HG03342 (cell line): ENCODE data around the gene PTX4.

Experiments
- ATAC-seq: cut with Tn5 transposase; IDR thresholded peaks from one replicate; pipeline ENCODE4 v1.9.1; 2021; ENCODE audit warnings: mild to moderate bottlenecking, moderate library complexity; ENCODE audit not compliant: unreplicated experiment

The PTX4 gene

GRCh38 chr16:1524366-1524765 lies 35.6 kb upstream of the PTX4 start:
- ATAC-seq = no peak

DNA sequence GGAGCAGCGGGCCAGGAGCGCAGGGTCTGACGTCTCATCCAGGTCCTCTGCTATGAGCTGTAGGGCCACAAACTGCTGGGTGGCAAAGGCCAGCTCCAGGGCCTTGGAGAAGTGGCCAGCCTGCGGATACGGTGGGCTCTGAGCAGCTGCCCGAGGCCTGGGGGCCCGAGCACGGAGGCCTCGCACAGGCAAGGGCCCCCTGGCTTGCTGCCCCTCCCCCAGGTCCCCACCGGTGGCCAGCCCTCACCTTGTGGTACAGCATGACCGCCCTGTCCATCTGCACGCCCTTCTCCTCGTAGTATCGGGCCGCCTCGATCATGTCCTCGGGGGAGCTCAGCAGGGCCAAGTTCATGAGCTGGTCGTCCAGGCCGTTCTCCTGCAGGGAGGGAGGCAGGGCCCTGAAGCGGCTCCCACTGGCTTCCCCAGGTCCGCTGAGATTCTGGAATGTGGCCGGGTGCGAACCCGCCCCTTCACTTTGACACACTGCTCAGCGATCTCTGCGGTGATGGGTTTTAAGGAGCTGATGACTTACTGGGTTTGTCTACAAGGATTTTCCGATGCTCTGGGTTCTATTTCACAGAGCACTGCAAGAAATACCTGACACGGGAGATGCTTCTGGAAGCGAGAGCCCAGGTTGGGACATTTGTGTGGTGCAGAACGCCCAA lies 35.0 kb upstream of the PTX4 start:
- no peak for ATAC-seq

DNA sequence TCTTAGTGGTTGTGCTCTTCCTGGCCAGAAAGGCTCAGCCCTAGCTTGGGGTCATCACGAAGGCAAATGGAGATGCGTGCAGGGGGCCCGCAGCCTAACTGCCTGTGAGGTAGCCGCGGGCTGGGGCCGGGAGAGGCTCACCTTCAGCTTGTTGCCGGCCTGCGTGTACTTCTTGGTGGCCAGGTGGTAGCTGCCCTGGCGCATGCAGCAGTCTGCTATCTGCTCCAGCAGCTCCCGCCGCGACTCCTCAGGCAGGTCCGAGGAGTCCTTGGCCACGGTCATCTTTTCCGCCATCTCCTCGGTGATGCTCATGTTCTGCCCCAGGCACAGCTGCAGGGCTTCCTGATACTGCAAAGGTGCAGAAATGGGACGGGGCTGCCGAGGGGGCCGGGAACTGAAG lies 31.7 kb upstream of the PTX4 start:
- no peak for ATAC-seq

- no peak for ATAC-seq
Observed at GRCh38 chr16:1519831-1520230, 31.1 kb upstream of the PTX4 start.

DNA sequence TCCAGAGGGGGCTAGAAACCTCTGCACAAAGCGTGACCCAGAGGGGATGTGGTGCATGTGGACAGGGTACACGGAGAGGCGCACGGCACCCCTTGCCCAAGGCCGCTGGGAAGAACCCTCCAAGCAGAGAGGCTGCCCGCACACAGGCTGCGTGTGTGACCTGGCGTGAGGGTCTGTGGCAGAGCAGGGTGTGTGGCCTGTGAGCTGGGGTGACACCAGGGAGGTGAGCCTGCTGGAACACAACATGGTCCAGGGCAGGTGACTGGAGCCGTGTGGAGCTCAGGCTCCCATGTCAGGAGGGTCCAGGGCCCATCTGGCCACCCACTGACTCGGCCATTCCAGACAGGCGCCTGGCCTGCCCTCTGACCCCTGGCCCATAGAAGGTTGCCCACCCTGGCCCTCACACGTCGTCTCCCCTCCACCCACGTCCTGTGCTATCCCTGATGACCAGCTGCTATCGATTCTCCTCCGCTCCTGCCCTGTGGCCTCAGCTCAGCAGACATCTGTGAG lies 29.9 kb upstream of the PTX4 start:
- ATAC-seq = no peak

DNA sequence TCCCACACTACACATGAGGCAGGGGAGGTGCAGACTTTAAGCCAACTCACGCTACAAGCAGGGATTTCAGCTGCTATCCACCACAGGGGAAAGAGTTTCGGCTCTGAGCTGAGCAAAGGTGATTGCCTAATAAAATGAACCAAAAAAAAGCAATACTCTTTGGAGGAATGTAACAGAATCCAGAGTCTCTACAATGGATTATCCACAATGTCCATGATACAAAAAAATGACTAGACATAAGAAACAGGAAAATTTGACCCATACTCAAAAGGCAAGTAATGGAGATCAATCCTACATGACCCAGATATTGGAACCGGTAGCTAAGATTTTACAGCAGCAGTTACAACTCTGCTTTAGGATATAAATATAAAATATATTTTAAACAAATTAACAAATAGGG lies 25.8 kb upstream of the PTX4 start:
- no peak for ATAC-seq

- no peak for ATAC-seq
Observed at GRCh38 chr16:1512774-1513173, 24.0 kb upstream of the PTX4 start.

DNA sequence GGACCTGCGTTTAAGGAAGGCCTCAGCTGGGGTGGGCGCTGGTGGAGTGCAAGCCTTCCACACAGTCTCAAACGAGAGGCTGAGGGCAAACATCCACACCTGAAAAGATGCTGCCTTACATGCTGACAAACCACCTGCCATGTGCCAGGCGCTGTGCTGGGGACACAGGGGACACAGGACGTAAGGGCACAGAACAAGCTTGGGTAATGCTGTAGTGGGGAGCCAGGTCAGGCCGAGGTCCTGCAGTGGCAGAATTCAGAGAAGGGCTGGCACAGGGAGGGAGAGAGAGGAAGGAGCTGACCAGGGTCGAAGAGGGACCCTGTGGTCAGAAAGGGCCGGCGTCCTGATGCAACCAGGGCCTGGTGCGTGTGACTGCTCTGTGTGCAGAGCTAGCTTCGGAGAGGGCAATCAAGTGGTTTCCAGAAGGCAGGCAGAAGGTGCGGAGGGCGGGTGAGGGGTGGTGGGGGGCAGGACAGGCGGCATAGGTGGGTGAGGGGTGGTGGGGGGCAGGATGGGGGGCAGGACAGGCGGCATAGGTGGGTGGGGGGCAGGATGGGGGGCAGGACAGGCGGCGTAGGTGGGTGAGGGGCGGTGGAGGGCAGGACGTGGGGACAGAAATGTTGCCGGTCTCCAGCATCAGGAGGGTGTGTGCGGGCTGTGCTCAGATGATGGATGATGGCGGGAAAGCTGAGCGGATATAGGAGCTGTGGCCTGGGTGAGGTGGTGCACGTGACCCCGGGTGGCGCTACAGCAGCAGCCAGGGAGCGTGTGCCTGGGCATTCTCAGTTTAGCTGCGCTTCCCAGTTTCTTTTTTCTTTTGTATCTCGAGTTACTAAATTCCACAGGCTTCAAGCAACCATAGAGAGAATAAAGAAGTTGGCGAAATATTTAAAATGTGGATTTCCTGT lies 23.2 kb upstream of the PTX4 start:
- no peak for ATAC-seq

GRCh38 chr16:1510941-1511351 lies 22.2 kb upstream of the PTX4 start:
- ATAC-seq = no peak

DNA sequence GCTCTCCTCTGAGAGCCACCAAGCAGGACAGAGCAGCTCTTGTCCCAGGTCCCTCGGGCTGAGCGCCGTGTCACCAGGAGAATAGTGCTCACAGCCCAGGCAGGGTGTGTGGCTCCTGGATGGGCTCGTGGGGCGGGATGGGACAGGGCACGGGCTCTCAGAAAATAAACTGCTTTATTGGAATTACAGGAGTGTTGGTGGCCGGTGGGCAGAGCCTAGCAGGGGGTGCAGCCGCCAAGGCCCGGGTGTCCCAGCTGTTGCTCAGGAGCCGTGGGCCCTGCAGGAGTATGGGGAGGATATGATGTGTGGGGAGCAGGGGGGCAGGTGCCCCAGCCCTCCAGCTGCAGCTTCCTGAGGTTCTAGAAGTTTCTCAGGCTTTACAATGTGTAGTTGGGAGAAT lies 21.5 kb upstream of the PTX4 start:
- no peak for ATAC-seq

- no peak for ATAC-seq
Observed at GRCh38 chr16:1509307-1510221, 20.8 kb upstream of the PTX4 start.

DNA sequence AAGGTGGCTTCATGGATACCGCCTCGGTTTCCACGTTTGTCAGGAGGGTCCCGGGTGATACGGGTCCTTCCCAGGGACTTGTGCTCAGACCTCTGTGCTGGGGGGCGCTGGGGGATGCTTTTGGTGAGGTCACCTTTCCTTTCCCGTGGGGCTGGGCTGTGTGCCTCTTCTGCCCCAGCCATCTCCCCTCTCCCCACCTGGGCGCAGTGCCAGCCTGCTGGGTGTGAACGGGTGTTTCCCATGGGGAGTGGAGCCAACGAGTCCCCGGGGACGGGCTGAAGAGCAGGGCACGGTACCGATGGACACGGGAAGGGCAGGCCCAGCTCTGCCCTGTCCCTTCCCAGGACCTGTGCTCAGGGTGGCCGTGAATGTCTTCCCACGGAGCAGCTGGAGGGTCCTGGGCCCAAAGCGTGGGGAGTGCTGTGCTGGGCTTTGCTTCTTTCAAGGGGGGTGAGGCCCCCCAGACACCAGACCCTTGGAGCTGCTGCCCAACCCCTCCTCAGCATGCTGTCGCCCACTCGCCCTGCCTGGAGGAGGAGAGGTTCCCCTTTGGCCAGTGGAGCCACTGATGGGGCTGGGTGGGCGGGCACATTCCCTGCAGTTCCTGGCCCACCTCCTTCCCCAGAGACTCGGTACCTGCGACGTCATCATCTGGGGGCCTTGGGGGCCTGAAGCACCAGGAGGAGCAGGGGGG lies 19.9 kb upstream of the PTX4 start:
- no peak for ATAC-seq

DNA sequence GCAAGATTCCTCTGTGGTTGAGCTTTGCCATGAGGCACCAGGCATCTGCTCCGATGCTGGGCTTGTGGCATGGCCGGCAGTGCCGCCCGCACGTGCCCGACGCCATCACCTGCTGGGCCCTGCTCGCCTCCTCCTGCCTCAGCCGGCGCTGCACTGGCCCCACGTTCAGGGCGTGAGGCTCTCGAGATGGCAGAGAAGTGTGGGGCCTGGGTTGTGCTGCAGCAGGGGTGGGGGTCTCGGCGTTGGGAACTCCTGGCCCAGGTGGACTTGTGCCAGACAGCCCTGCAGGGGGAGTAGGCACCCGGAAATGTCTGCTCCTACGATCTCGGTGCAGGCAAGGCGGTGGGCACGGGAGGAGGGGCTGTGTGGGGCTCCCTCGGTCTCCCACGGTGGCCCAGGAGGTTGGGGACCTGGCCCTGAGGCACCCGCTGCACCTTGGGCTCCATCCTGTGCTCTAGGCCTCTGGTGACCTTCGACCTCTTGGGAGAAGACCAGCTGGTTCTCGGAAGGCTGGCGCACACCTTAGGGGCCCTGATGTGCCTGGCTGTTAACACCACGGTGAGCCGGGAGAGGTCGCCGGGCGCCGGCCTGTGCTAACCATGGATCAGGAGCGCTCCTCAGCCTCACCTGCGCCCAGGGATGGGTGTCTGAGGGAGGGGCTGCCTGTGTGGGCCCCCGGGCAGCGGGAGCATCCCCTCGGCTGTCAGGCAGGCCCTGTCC lies 17.9 kb upstream of the PTX4 start:
- ATAC-seq = no peak

DNA sequence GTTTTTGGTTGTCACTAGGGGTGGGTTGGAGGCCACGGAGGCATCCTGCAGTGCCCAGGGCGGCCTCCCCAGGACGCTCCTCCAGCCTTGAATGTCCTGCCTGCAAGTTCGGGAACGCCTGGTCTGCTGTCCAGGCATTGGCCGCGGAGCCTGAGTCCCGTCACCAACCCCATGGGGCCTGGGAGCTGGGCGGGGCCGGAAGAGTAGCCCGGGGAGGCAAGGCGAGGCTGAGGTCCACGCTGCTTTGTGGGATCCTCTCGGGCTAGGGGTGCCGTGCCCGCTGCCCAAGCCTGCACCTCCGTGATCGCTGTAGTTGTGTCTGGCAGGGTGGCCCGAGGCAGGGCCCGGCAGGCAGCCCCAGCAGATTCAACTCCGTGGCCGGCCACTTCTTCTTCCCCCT lies 17.2 kb upstream of the PTX4 start:
- no peak for ATAC-seq

- ATAC-seq = no peak
Observed at GRCh38 chr16:1505073-1505844, 16.5 kb upstream of the PTX4 start.

GRCh38 chr16:1503110-1503955 lies 14.6 kb upstream of the PTX4 start:
- ATAC-seq = no peak

DNA sequence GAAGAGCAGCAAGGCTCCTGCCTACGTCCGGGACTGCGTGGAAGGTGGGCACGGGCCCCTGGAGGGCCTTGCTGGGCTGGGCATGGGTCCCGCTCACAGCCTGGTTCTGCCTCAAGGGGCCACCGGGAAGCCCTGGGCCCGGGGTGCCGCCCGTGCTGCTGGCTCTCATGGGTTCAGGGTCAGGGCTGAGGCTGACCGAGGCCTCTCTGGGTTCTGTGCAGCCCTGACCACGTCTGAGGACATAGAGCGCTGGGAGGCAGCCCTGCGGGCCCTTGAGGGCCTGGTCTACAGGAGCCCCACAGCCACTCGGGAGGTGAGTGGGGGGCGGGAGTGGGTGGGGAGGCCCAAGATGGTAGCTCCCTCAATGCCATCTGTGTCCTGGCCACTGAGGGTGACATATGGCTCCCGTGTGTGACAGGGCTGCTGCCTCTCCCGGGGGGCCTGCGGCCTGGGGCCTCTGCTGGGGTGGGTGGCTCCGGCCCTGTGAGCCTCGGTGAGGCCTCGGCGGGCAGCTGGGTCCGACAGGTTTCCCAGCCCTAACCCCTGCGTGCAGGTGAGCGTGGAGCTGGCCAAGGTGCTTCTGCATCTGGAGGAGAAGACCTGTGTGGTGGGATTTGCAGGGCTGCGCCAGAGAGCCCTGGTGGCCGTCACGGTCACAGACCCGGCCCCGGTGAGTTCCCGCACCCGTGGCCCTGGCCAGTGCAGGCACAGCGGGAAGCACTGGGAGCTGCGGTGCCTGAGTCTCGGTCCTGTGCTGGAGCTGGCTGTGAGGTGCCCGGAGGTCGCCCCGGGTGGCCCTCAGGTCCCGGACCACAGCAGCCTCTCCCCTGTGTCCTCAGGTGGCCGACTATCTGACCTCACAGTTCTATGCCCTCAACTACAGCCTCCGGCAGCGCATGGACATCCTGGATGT lies 13.6 kb upstream of the PTX4 start:
- no peak for ATAC-seq
